T-cell (primary cell): ENCODE data around the gene DAPK1. TPM values are rescaled to one million over a fixed set of nuclear protein-coding genes. Genes with fewer than 3 reads are reported as not detected.

Source experiments
- ATAC-seq, 4 experiments: fragments of 200-7000 bp in 3 of 4; fragments of 150-1000 bp in 1 of 4; cut with Tn5 transposase; replicated peaks in 1 of 4; 1 replicate in 3 of 4; 2 replicates in 1 of 4; pipeline ENCODE4 v1.10.0; 2021; ENCODE audit warnings: moderate library complexity in 3 of 4, mild to moderate bottlenecking in 2 of 4, moderate number of reproducible peaks in 1 of 4
- CTCF ChIA-PET, 2 donors: fragments of 300-600 bp; sonication (Branson Sonifier 250); formaldehyde crosslinking; loops; one replicate each; lab custom pipeline; 2022; ENCODE audit warnings: antibody characterized with exemption in 2 of 2; lab: Charles Lee
- POLR2A ChIA-PET, 2 donors: fragments of 300-600 bp; sonication (Branson Sonifier 250); formaldehyde crosslinking; loops; one replicate each; lab custom pipeline; 2022; ENCODE audit warnings: antibody characterized with exemption in 2 of 2; lab: Charles Lee
- DNase-seq, 35 experiments: peaks; one replicate each; pipeline versions ENCODE4 v3.0.0 to v3.0.0-alpha.2; 2013 to 2023
- H3K27ac ChIP-seq: one replicate; pipeline ENCODE4 v1.5.1; 2013; ENCODE audit warnings: low read length
- H3K27me3 ChIP-seq, 2 experiments: replicated peaks in 1 of 2; 1 replicate in 1 of 2; 2 replicates in 1 of 2; pipeline versions ENCODE4 v1.6.1 to v1.7.0; 2013; ENCODE audit warnings: low read length in 1 of 2, mixed read lengths in 1 of 2; ENCODE audit not compliant: control insufficient read depth in 2 of 2, insufficient read depth in 2 of 2; ENCODE audit errors: extremely low read depth in 1 of 2
- H3K36me3 ChIP-seq, 2 donors: 1 replicate in 1 of 2; 2 replicates in 1 of 2; pipeline versions ENCODE4 v1.6.1 to v1.7.0; 2013; ENCODE audit warnings: low read length in 1 of 2; ENCODE audit not compliant: control insufficient read depth in 2 of 2, insufficient read depth in 1 of 2; ENCODE audit errors: extremely low read depth in 1 of 2
- H3K4me1 ChIP-seq, 2 experiments: 1 replicate in 1 of 2; 2 replicates in 1 of 2; pipeline versions ENCODE4 v1.6.1 to v1.7.0; 2013; ENCODE audit warnings: low read length in 2 of 2, mixed read lengths in 1 of 2; ENCODE audit not compliant: insufficient read depth in 2 of 2, control insufficient read depth in 1 of 2; ENCODE audit errors: extremely low read depth in 1 of 2
- H3K4me3 ChIP-seq, 2 donors: 1 replicate in 1 of 2; 2 replicates in 1 of 2; pipeline versions ENCODE4 v1.5.1 to v1.7.0; 2013; ENCODE audit warnings: mild to moderate bottlenecking in 2 of 2, low read length in 1 of 2, moderate library complexity in 1 of 2; ENCODE audit not compliant: control insufficient read depth in 1 of 2; ENCODE audit errors: extremely low read depth in 1 of 2
- H3K9me3 ChIP-seq: 2 replicates; pipeline ENCODE4 v1.7.0; 2013
- H3K27ac Mint-ChIP-seq, 2 donors: one replicate each; pipeline ENCODE4 v1.8.0; 2020 to 2021; ENCODE audit warnings: mild to moderate bottlenecking in 2 of 2, mixed read lengths in 2 of 2
- H3K27me3 Mint-ChIP-seq, 2 donors: one replicate each; pipeline ENCODE4 v1.8.0; 2021 to 2022; ENCODE audit warnings: mixed read lengths in 2 of 2
- H3K36me3 Mint-ChIP-seq: one replicate; pipeline ENCODE4 v1.8.0; 2021; ENCODE audit warnings: mixed read lengths
- H3K4me1 Mint-ChIP-seq, 3 donors: one replicate each; pipeline ENCODE4 v1.8.0; 2020 to 2022; ENCODE audit warnings: mixed read lengths in 3 of 3, mild to moderate bottlenecking in 1 of 3
- H3K4me3 Mint-ChIP-seq, 3 donors: one replicate each; pipeline ENCODE4 v1.8.0; 2020 to 2022; ENCODE audit warnings: mild to moderate bottlenecking in 3 of 3, mixed read lengths in 3 of 3, moderate library complexity in 3 of 3
- H3K9me3 Mint-ChIP-seq, 3 donors: one replicate each; pipeline ENCODE4 v1.8.0; 2020 to 2022; ENCODE audit warnings: mixed read lengths in 3 of 3
- WGBS: methylation state at CpG from one replicate; pipeline ENCODE4 v1.1.5; 2013; ENCODE audit warnings: missing lambda C conversion rate; ENCODE audit not compliant: insufficient coverage; 5-methylcytosine and 5-hydroxymethylcytosine counted together
- total RNA-seq, 35 experiments: library from RNA in 6 of 35; stranded (reverse) in 6 of 35; fragments of 120-200 nt in 1 of 35; gene quantifications; one replicate each; pipeline versions ENCODE4 v1.2.1 to v1.2.4 and lab custom pipeline; 2013 to 2026

The DAPK1 gene
- total RNA-seq, 5 donors from 2014 or later (not counting 1 experiment from before 2014, with no cell fraction given): 1.7 to 4.2 (median 2.8) TPM

- ATAC-seq: no peak
- Mint-ChIP-seq H3K36me3 (no peaks in the 10 kb centered on the region), H3K4me3 (no peak overlapping the region), H3K27me3 (peaks cover 0 to 4% of the 10 kb centered on the region in 2 donors), H3K4me1 (peaks cover 0 to 4% (median 0%) of the 10 kb centered on the region in 3 donors), H3K9me3 (no peaks in the 10 kb centered on the region), H3K27ac (no peak overlapping the region)
- ChIA-PET POLR2A (no interaction called here), CTCF (no interaction called here)
- no peak for DNase-seq
- H3K4me1 ChIP-seq: peaks cover 0 to 7% of the 10 kb centered on the region in 2 experiments
- H3K27ac ChIP-seq: no peak overlapping the region
- no peaks in the 10 kb centered on the region for H3K27me3 ChIP-seq
- H3K9me3 ChIP-seq: no peaks in the 10 kb centered on the region
- no CpG with 5 or more reads among the region's 1 CpG for WGBS
- no peak overlapping the region for H3K4me3 ChIP-seq
- H3K36me3 ChIP-seq: no peaks in the 10 kb centered on the region
Measured at GRCh38 chr9:87644659-87645058, 147.0 kb downstream of the DAPK1 start.

- CTCF ChIA-PET: interaction anchor here in 1 of 2 donors (0.5 kb wide), 1 partner anchor 34 kb away, joined by 3 read pairs; no protein-coding TSS in a partner anchor
- no peak for ATAC-seq
Measured at GRCh38 chr9:87646546-87646945, 148.9 kb downstream of the DAPK1 start.

GRCh38 chr9:87647114-87647513 lies 149.4 kb downstream of the DAPK1 start:
- no peak overlapping the region for H3K27ac Mint-ChIP-seq
- no peaks in the 10 kb centered on the region for H3K9me3 ChIP-seq
- H3K36me3 Mint-ChIP-seq: no peaks in the 10 kb centered on the region
- H3K36me3 ChIP-seq: no peaks in the 10 kb centered on the region
- no peak overlapping the region for H3K4me3 ChIP-seq
- CTCF ChIA-PET: no interaction called here
- peaks cover 0 to 4% of the 10 kb centered on the region in 2 experiments for H3K4me1 ChIP-seq
- H3K4me1 Mint-ChIP-seq: no peaks in the 10 kb centered on the region
- H3K27me3 ChIP-seq: no peaks in the 10 kb centered on the region
- H3K9me3 Mint-ChIP-seq: no peaks in the 10 kb centered on the region
- WGBS: 100% methylated on average over 4 of the region's 8 CpGs
- ATAC-seq: no peak
- POLR2A ChIA-PET: no interaction called here
- DNase-seq: no peak
- H3K4me3 Mint-ChIP-seq: no peak overlapping the region
- peaks cover 0 to 4% of the 10 kb centered on the region in 2 donors for H3K27me3 Mint-ChIP-seq
- no peak overlapping the region for H3K27ac ChIP-seq

More at GRCh38 chr9:87646546-87646945, 148.9 kb downstream of the DAPK1 start:
- peaks cover 0 to 4% of the 10 kb centered on the region in 2 donors for H3K27me3 Mint-ChIP-seq
- DNase-seq: no peak
- Histone ChIP-seq H3K9me3 (no peaks in the 10 kb centered on the region), H3K27me3 (no peaks in the 10 kb centered on the region), H3K27ac (no peak overlapping the region), H3K4me3 (no peak overlapping the region), H3K36me3 (no peaks in the 10 kb centered on the region), H3K4me1 (peaks cover 0 to 7% of the 10 kb centered on the region in 2 experiments)
- no peaks in the 10 kb centered on the region for H3K9me3 Mint-ChIP-seq
- H3K36me3 Mint-ChIP-seq: no peaks in the 10 kb centered on the region
- 100% methylated on average over 1 of the region's 3 CpGs for WGBS
- POLR2A ChIA-PET: no interaction called here
- H3K27ac Mint-ChIP-seq: no peak overlapping the region
- peaks cover 0 to 4% (median 0%) of the 10 kb centered on the region in 3 donors for H3K4me1 Mint-ChIP-seq
- no peak overlapping the region for H3K4me3 Mint-ChIP-seq

- Mint-ChIP-seq H3K9me3 (no peaks in the 10 kb centered on the region), H3K4me3 (no peak overlapping the region), H3K4me1 (no peaks in the 10 kb centered on the region), H3K27ac (no peak overlapping the region), H3K36me3 (no peaks in the 10 kb centered on the region), H3K27me3 (peaks cover 4 to 7% of the 10 kb centered on the region in 2 donors)
- ATAC-seq: no peak
- no peak for DNase-seq
- POLR2A ChIA-PET: no interaction called here
- Histone ChIP-seq H3K27me3 (no peaks in the 10 kb centered on the region), H3K27ac (no peak overlapping the region), H3K36me3 (no peaks in the 10 kb centered on the region), H3K9me3 (no peaks in the 10 kb centered on the region), H3K4me3 (no peak overlapping the region), H3K4me1 (no peaks in the 10 kb centered on the region)
- CTCF ChIA-PET: interaction anchor here in 1 of 2 donors (0.6 kb wide), 1 partner anchor 1448 kb away, joined by 3 read pairs; no protein-coding TSS in a partner anchor
- 86% methylated on average over 6 of the region's 7 CpGs for WGBS
Measured at GRCh38 chr9:87648606-87649005, 150.9 kb downstream of the DAPK1 start.

GRCh38 chr9:87650611-87651295 lies 153.1 kb downstream of the DAPK1 start:
- Mint-ChIP-seq H3K27me3 (peaks cover 7 to 9% of the 10 kb centered on the region in 2 donors), H3K4me1 (no peaks in the 10 kb centered on the region), H3K27ac (no peak overlapping the region), H3K36me3 (no peaks in the 10 kb centered on the region), H3K4me3 (no peak overlapping the region), H3K9me3 (no peaks in the 10 kb centered on the region)
- 77% methylated on average over 4 of the region's 8 CpGs for WGBS
- ATAC-seq: no peak
- DNase-seq: no peak
- no peak overlapping the region for H3K4me3 ChIP-seq
- no peaks in the 10 kb centered on the region for H3K27me3 ChIP-seq
- no peaks in the 10 kb centered on the region for H3K36me3 ChIP-seq
- H3K9me3 ChIP-seq: no peaks in the 10 kb centered on the region
- ChIA-PET POLR2A (no interaction called here), CTCF (no interaction called here)
- H3K4me1 ChIP-seq: no peaks in the 10 kb centered on the region
- H3K27ac ChIP-seq: no peak overlapping the region

- Histone ChIP-seq H3K4me1 (no peaks in the 10 kb centered on the region), H3K36me3 (no peaks in the 10 kb centered on the region), H3K9me3 (no peaks in the 10 kb centered on the region), H3K4me3 (no peak overlapping the region), H3K27me3 (no peaks in the 10 kb centered on the region), H3K27ac (no peak overlapping the region)
- Mint-ChIP-seq H3K36me3 (no peaks in the 10 kb centered on the region), H3K27me3 (peaks cover 5 to 8% of the 10 kb centered on the region in 2 donors), H3K9me3 (no peaks in the 10 kb centered on the region), H3K4me1 (no peaks in the 10 kb centered on the region), H3K27ac (no peak overlapping the region), H3K4me3 (no peak overlapping the region)
- WGBS: 95% methylated on average over 6 of the region's 10 CpGs
- ATAC-seq (no peak), DNase-seq (no peak)
- ChIA-PET POLR2A (no interaction called here), CTCF (no interaction called here)
Measured at GRCh38 chr9:87651431-87651830, 153.8 kb downstream of the DAPK1 start.
